Skin epidermis (tissue), 12 donors: ENCODE data around the gene MAML3.
A peak's percentile ranks its signal among the peaks of the same experiment; 100 is the strongest.

Experiments
- H3K27ac ChIP-seq, 21 experiments: fragments of 200-600 bp; sonication (generic) in 11 of 21; one replicate each; pipeline ENCODE4 v1.5.0; 2020; ENCODE audit warnings: mild to moderate bottlenecking in 3 of 21, inconsistent platforms in 2 of 21, moderate library complexity in 2 of 21
- H3K4me3 ChIP-seq, 7 experiments: fragments of 200-600 bp; sonication (generic) in 2 of 7; one replicate each; pipeline ENCODE4 v1.5.0; 2020; ENCODE audit warnings: inconsistent platforms in 2 of 7, mild to moderate bottlenecking in 2 of 7, moderate library complexity in 1 of 7

The MAML3 gene

DNA sequence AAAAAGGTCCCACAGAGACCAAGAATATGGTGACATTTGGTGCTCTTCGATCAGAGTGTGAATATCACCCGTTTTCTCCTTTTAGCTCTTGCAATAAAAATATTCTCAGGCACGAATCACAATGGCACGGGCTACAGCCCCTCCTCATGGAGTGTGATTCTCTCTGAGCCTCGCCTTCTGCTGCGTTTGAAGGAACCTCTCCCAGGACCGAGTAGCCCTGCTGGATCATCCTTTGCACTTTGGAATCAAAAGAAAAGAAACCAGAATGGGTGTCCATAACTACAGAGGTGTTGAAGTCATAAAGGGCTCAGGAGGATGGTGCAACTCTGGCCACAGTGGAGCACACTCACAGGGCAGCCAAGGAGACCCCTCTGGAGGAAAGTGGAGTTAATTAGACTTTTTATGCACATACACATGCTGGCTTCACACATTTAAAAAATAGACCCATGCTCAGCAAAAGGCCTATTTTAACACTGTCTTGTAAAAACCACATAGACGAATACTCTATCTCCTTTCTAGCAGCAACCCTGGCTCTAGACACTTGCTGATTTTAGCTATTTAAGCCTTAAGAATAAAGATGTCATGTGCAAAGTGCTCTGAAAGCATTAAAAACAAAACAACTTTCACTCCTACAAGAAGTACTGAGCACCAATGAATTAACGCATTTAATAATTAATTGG lies 19.1 kb downstream of the MAML3 start:
- Histone ChIP-seq H3K4me3 (no peak overlapping the region), H3K27ac (no peak overlapping the region)

DNA sequence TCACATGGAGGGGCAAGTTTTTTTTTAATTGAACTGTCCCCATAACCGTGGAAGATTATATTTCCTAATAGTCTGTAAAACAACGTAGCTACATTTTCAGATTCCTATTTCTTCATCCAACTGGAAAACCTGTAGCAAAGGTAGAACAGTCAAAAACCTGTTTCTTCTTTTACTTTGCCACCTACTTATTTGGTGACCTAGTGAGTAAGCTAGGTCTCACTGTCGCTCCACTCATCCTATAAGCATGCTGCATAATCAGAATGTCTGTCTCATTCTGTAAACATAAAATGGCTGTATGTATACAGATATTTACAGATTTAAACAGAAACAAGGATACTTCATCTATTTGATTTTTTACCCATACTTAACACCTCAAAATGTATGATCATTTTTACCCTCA lies 20.4 kb downstream of the MAML3 start:
- Histone ChIP-seq H3K27ac (no peak overlapping the region), H3K4me3 (no peak overlapping the region)

DNA sequence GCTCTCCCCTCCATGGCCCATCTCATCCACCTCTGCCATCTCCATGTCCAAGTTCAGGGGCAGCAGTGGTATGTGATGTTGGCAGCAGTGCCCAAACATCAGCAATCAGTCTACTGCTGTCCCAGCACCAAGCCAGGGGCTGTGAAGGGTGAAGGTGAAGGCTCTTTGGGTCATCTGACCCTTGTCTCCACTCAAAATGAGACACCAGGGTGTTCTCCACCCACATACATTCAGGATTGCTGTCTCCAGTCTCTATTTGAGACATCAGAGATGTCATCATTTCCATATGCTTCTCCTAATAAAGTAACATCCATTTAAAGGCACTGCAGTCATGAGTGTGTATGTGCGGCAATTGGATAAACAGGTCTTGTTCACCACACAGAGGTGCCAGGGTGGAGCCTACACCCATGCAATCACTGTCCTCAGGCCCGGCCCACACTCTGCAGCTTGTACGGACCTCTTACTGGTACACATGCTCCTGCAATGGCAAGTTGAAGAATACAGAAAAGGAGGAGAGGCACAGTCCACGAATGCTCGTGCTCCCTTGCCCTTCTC lies 22.2 kb downstream of the MAML3 start:
- peak overlapping the region in 1 of 21 experiments; percentile 30 for H3K27ac ChIP-seq

DNA sequence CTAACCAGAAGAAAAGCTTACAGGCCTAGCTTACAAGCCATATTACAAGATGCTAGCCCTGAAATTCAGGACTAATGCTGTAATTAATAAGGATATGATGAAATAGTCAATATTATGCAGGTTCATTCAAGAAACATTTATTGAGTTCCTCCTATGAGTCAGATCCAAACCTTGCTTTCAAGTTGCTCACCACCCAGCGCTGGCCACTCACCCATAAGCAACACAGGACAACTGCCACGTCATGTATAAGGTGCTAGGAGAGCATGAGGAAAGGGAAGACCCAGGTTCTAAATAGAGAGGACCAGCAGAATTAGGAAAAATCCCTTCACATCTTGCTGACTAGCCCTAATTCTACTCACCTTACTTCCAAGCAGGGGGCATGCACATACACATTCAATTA lies 23.3 kb downstream of the MAML3 start:
- Histone ChIP-seq H3K27ac (no peak overlapping the region), H3K4me3 (no peak overlapping the region)

More for the DNA sequence above, 22.2 kb downstream of the MAML3 start:
- H3K4me3 ChIP-seq: no peak overlapping the region

DNA sequence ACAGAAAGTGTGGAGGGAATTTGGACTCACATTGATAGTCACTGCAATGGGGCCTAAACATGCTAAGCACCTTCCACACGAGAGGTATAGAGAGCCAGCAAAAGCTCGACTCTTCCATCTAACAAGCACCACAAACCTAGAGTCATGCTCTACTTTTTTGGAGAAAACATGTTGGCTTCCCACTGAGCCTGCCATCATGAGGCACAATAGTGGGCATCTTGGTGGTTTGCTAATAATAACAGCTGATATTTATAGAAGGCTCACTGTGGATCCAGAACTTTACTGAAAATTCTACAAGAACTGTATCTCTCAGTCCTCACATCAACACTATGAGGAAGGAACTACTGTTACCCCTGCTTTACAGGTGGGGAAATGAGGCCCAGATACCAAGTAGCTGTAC lies 26.6 kb downstream of the MAML3 start:
- Histone ChIP-seq H3K27ac (no peak overlapping the region), H3K4me3 (no peak overlapping the region)

DNA sequence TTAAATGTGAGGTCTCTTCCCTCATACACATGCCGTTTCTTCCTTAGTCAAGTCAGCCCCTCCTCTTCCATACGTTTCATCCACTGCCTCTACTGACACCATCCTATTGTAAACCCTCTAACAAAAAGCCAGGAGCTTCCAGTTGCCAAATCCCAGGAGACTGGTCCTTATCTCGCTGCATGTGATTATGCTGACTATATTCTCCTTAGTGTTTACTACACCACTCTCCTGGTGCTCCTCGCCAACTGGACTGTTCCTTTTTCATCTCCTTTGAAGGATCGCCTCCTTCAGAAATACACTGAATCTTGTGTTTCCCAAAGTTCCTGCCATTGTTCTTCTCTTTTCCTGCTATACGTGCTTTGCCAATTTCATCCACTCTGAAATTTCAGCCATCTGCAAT lies 27.7 kb downstream of the MAML3 start:
- no peak overlapping the region for H3K4me3 ChIP-seq
- H3K27ac ChIP-seq: no peak overlapping the region

DNA sequence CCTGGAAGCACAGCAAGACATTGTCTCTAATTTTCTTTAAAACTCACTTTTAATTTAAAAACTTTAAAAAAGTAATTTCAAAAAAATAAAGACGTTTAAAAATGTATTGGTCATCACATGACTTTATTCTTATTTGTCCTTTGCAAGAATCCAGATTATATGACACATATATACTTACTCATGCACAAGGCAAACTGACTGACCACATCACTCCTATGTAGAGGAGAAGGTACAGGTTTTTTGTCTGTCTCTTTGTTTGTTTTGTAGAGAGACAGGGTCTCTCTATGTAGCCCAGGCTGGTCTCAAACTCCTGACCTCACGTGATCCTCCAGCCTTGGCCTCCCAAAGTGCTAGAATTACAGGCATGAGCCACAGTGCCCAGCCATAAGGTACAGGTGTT lies 28.6 kb downstream of the MAML3 start:
- Histone ChIP-seq H3K4me3 (no peak overlapping the region), H3K27ac (no peak overlapping the region)

DNA sequence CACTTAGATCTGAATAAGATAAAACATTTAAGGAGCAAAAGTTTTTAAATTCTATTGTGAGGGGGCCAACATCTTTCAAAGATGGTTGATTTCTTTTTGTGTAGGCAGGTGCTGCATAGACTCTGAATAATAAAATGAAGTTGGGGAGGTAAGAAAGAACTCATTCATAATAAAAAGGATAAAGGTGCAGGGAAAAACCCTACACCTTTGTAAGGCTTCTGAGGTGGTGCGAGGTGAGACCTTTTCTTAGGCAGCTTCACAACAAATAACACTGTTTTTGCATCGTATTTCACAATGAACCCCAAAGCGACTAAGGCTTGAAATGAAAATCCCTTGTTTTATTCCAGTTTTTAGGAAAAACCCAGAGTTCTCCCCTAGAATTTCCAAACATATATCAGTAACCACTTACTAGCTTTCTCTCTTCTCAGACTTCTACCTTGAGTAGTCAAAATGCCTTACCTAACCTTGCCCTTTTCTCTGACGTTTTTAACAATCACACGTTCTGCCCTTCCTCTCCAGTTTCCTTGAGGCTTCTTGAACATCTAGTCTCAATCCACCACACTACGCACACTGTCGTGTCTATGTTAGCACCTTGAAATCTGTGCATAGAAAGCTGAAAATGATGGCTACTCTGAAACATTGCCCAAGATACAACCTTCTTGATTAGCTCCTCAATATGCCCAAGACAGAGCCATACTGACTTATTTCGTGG lies 30.2 kb downstream of the MAML3 start:
- no peak overlapping the region for H3K4me3 ChIP-seq
- no peak overlapping the region for H3K27ac ChIP-seq

DNA sequence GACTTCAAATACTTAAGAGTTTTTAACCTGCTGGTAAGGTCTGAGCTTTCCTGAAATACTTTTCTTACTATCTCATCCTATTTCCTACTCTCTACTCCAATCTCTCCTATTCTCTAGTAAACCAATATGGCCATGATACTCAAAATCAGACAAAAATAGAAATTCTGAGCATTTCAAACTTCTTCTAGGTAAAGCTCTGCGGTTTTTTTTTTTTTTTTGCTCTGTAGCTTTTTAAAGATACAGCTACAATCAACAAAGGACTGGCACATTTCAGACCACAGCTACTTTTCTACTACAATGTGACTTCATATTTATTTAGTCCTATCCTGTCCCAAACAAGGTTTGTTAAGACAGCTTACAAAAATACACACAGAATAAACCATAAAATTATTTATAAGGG lies 31.1 kb downstream of the MAML3 start:
- Histone ChIP-seq H3K27ac (no peak overlapping the region), H3K4me3 (no peak overlapping the region)

DNA sequence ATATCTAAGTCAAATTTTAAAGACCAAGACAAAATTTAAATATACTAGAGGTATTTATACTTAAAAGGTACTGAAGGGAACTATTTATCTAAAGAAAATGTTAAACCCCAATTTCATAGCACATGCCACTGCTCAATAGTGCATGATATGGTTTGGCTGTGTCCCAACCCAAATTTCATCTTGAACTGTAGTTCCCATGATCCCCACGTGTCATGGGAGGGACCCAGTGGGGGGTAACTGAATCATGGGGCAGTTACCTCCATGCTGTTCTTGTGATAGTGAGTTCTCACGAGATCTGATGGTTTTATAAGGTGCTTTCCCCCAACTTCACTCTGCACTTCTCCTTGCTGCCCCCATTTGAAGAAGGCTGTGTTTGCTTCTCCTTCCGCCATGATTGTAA lies 32.3 kb downstream of the MAML3 start:
- Histone ChIP-seq H3K27ac (no peak overlapping the region), H3K4me3 (no peak overlapping the region)

DNA sequence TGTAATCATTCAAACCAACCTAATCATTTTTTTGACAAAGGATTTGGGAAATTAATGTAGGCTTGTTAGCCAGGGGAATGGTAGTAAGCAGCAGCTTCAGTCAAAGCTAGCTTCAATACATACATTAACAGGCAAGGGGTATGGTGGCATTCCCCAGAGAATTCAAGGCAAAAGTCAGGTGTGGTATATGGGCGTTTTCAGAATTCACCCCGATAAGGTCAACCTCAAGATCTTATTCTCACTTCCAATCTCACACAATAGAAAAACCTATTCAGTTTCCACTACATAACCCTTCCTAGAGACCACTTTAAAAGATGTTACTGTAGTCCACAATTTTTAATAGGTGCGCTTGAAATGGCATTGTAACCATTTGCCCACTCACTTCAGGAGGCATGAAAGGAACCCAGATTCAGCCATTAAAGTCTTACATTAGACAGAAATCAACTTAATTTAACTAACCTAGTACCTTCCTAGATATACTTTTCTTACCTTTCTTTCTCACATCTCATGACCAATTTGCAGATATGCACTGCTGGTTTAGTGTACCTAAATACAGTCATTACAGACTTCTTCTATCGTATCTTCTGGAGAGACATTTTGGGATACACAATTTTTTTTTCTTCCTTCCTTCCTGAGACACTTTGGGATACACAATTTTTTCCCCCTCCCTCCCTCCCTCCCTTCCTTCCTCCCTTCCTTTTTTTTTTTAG lies 34.9 kb downstream of the MAML3 start:
- no peak overlapping the region for H3K4me3 ChIP-seq
- no peak overlapping the region for H3K27ac ChIP-seq

DNA sequence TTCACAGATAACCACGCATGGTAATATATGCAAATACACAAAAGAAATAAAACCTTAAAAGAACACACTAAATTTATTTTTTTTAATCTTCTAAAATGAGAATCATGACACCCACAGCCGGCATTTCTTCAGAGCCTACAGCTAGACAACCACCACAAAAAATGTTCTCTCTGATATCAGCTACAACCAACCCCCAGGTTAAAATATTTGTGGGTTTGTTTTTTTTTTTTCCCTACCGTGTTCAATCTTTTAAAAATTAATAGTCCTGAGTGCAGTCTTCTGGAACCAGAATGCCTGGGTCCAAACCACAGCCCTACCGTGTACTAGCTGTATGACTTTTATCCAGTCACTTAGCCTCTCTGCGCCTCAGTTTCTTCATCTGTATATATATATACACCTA lies 36.0 kb downstream of the MAML3 start:
- H3K27ac ChIP-seq: no peak overlapping the region
- no peak overlapping the region for H3K4me3 ChIP-seq

DNA sequence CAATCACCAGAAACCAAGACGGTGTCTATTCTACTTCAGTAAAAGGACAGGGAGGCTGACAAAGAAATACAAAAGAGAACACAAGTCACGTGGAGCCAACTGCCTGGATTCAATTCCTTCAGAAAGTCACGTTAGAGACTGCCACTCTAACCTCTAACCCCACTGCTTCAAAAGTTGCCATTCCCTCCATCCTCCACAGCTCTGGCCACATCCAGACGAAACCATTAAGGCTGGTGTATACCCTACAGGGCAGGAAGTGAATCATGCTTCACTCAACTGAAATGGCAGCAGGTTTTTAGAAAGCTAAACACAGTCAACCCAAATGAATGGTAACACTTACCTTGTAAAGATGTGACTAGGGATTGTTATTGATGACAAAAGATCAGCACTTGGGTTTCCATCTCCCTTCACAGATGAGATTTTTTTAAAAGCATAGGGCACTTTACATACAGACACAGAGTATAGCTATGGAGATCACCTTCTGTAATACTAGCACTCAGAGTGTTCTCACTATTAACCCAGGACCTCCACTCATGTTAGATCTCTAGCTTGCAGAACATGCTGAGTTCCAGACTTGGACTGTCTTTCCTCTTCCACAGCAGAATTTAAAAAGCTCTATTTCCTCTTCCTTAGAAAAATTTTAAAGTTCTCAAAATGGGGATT lies 37.4 kb downstream of the MAML3 start:
- H3K4me3 ChIP-seq: no peak overlapping the region

DNA sequence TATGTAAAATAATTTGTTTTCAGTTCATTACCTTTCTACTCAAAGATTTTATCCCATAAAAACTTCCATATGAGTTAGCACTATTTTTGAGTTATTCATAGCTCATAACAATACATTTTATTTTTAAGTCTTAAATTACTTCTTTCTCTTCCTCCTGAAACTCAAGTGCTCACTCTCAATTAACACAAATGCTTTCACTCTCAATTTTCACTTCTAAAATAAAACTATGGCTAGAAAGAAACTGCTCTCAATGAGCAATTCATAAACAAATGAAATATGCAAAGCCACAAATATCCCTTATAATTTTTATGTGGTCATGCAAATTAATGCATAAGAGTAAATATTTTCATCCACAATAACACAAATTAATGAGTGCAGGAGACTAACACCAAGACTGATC lies 38.8 kb downstream of the MAML3 start:
- Histone ChIP-seq H3K4me3 (no peak overlapping the region), H3K27ac (no peak overlapping the region)

More for the DNA sequence above, 37.4 kb downstream of the MAML3 start:
- H3K27ac ChIP-seq: peak overlapping the region in 2 of 21 experiments; percentile 9 to 20

DNA sequence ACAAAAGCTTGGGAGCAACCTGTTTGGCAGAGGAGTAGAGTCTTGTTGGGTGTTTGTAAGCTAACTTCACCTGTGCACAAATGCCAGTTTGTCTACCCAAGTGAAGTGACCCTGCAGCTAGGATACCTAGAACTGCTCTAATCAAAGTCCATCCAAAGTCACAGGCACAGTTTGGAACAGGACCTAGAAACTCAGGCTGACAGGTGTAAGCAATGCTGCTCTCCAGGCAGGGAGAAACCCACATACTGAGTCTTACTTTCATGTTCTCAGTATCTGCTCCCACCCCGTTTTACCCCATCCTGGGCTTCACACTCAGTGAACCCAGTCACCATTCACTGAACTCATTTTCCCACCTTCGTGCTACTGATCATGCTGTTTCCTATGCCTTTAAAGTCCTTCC lies 40.3 kb downstream of the MAML3 start:
- H3K27ac ChIP-seq: no peak overlapping the region
- no peak overlapping the region for H3K4me3 ChIP-seq

DNA sequence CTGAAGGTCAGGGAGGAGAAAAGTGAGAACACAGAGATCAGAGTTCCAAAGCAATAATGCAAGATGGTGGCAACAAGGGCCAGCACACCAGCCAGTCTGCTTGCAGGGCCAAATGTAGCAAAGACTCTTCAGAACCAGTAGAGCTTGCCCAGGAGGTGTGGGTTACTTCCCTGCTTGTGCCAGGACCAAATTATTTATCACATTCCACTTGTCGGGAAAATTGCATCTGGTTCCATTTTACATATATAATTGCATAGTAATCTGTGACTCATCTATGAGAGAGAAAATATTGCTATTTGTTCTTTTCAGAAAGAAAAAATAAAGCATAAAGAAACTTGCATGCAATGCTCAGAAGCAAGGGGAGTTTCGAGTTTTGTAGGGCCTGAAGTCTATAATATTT lies 41.4 kb downstream of the MAML3 start:
- H3K27ac ChIP-seq: no peak overlapping the region
- no peak overlapping the region for H3K4me3 ChIP-seq

DNA sequence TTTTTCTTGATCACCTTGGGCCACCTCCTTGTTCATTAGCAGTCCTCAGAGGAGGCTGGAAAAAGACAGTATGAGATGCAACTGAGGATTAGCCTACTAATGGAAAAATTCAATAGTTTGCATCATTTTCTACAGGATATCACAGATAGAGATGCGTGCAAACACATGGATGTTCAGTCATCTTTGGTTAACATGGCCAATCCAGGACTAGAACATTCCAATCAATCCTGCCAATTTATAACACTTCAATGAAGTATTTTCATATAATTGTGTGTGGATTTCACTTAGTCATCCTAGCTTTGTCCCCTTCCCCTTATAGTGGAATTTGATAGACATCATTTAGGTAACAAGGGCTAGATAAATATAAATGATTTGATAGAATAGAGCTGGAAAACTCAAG lies 42.7 kb downstream of the MAML3 start:
- Histone ChIP-seq H3K27ac (no peak overlapping the region), H3K4me3 (no peak overlapping the region)

DNA sequence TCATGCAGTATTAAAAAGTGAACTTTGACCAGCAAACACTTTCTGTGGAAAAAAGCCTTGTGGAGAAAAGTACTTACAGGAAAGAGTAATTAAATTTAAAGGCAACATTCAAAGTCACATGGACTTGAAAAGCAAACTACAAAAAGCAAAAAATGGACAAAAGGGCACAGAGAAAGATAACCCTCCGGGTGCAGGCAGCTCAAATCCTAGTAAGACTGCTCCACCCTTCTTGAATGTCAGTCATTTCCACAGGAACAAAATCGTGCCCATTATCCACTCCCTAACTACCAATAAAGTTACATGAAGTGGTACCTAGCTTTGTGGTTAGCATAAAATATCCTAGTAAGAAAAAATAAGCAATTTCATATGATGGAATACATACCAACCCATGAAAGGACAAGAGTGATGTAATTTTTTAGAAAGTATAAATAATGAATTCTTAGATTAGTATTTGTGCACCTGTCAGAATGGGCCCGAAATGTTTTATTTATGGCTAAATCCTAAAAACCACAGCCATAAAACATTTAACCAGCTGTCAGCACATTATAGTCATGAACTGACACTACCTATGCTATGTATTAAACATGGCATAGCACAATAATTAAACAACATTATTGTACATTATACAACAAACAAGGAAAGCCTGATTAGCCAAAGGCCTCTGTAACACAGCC lies 43.3 kb downstream of the MAML3 start:
- H3K4me3 ChIP-seq: no peak overlapping the region
- no peak overlapping the region for H3K27ac ChIP-seq

DNA sequence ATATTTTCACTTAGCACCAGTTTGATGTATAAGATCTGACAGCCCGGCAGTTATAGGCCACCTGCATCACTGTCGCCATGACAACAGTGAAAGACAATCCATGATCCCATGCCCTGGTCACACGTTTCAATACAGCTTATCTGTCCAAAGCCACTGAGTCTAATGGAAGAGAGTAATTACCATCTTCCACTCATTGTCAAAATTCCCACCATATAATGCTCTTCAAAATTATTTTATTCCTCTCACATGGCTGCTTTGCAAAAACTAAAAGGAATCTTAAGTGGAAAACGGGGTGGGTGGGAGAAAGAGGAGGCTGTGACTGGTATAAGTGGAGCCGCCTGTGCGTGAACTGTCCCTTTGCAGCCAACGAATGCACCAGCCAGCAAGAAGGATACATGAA lies 44.2 kb downstream of the MAML3 start:
- no peak overlapping the region for H3K4me3 ChIP-seq
- no peak overlapping the region for H3K27ac ChIP-seq

DNA sequence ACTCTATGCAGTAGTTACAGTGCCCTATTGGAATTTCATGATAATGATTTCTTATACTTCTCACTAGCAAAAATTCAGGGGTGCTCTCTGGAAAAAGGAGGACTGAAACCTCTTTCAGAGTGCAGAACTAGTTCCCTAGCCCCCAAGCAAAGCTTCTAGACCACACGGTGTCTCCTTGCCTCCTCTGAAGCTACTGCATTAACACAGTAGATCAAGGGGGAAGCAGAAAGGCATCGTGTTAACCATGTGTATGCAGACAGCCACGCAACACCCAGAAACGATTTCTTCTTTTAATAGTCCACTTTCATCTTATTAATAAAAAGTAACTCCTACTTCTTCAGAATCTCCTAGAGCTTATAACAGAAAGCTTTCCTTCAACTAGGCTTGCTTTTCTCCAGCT lies 44.7 kb downstream of the MAML3 start:
- Histone ChIP-seq H3K27ac (no peak overlapping the region), H3K4me3 (no peak overlapping the region)
